ENCODE results near the gene SEC24B.
A peak's percentile ranks its signal among the peaks of the same experiment; 100 is the strongest.
"Not testable (repeated sequence)": the region's sequence is repeated elsewhere in the genome, so short reads cannot be mapped to it uniquely, and the experiment has no call there.

The SEC24B gene

DNA sequence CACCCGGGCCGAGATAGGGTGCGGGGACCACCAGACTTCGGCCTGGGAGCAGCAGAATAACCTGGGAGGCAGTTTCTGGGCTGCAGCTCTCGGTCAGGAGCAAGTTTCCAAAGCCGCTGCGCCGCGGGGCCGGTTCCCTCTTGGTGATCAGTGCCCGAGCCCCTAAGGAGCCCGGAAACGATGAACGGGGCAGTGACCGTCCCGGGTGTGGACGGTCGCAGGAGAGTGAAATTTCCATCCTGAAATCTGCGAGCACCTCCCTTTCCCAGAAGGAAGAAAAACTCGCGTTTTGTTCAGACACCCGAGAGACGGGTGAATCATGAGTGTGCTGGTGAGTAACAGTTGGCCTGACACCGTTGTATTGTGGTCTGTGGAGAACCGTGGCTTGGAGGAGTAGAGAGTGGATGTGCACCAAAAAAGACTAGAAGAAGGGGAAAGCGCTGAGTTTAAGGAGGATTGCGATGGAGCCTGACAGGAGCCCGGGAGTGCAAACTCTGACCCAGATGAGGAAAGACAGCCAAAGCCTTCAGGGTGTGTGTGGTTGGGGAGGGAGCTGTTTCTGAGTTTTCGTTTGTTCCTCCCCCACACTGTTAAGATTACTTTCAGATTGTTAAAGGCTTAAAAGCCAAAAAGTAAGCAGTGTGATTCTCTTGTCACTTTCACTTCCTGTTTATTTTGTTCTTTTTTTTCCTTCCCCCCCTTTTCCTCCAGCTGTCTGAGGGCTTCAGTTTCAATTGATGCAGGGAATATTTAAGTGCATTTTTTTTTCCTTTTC is 127.3 kb downstream of the SEC24B start:
- H3K9me3 ChIP-seq (ENCODE audit: insufficient read depth, low read depth, low read length): no peaks in the 10 kb centered on the region
- peak overlapping the region; percentile 79 for H3K4me3 ChIP-seq (ENCODE audit: low read length)
- H3K27ac ChIP-seq (ENCODE audit: low read length): no peak overlapping the region
- peaks cover 3% of the 10 kb centered on the region; the same call in 1 of the 2 replicates for H3K4me1 ChIP-seq (ENCODE audit: insufficient read depth, low read length)
- H3K27me3 ChIP-seq (ENCODE audit: insufficient read depth, low read length): peaks cover 25% of the 10 kb centered on the region
- H3K36me3 ChIP-seq (ENCODE audit: insufficient read depth, low read depth, low read length): no peaks in the 10 kb centered on the region
- H3K9ac ChIP-seq (ENCODE audit: low read depth, low read length): peak overlapping the region; percentile 87; the same call in 1 of the 2 replicates

- H3K9ac ChIP-seq (ENCODE audit: low read depth, low read length): no peak overlapping the region
- H3K4me1 ChIP-seq (ENCODE audit: insufficient read depth, low read length): peaks cover 3% of the 10 kb centered on the region; the same call in 1 of the 2 replicates
- no peaks in the 10 kb centered on the region for H3K9me3 ChIP-seq (ENCODE audit: insufficient read depth, low read depth, low read length)
- H3K27me3 ChIP-seq (ENCODE audit: insufficient read depth, low read length): peaks cover 25% of the 10 kb centered on the region
- no peaks in the 10 kb centered on the region for H3K36me3 ChIP-seq (ENCODE audit: insufficient read depth, low read depth, low read length)
- no peak overlapping the region for H3K4me3 ChIP-seq (ENCODE audit: low read length)
- H3K27ac ChIP-seq (ENCODE audit: low read length): no peak overlapping the region
Measured at GRCh38 chr4:109562457-109563239, 129.0 kb downstream of the SEC24B start.

DNA sequence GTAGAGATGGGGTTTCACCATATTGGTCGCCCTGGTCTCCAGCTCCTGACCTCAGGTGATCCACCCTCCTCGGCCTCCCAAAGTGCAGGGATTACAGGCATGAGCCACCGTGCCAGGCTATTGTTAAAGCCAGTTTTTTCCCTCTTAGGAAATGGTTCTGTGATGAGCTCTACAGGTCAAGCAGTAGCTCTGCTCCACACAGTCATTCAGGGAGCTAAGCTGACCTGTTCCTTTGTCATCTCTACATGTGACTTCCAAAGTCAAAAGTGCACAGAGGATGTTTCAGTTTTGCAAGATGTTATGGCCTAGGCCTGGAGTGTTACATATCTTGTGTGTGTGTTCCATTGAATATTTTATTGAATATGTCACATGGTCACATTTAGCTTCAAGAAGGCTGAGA is 137.9 kb downstream of the SEC24B start:
- no peaks in the 10 kb centered on the region for H3K36me3 ChIP-seq (ENCODE audit: insufficient read depth, low read depth, low read length)
- H3K27me3 ChIP-seq (ENCODE audit: insufficient read depth, low read length): no peaks in the 10 kb centered on the region
- H3K9me3 ChIP-seq (ENCODE audit: insufficient read depth, low read depth, low read length): no peaks in the 10 kb centered on the region
- H3K4me1 ChIP-seq (ENCODE audit: insufficient read depth, low read length): no peaks in the 10 kb centered on the region
- no peak overlapping the region for H3K9ac ChIP-seq (ENCODE audit: low read depth, low read length)
- H3K4me3 ChIP-seq (ENCODE audit: low read length): no peak overlapping the region
- H3K27ac ChIP-seq (ENCODE audit: low read length): no peak overlapping the region

- no peaks in the 10 kb centered on the region for H3K9me3 ChIP-seq (ENCODE audit: insufficient read depth, low read depth, low read length)
- no peak overlapping the region for H3K9ac ChIP-seq (ENCODE audit: low read depth, low read length)
- no peaks in the 10 kb centered on the region for H3K27me3 ChIP-seq (ENCODE audit: insufficient read depth, low read length)
- no peaks in the 10 kb centered on the region for H3K4me1 ChIP-seq (ENCODE audit: insufficient read depth, low read length)
- no peak overlapping the region for H3K27ac ChIP-seq (ENCODE audit: low read length)
- no peak overlapping the region for H3K4me3 ChIP-seq (ENCODE audit: low read length)
- H3K36me3 ChIP-seq (ENCODE audit: insufficient read depth, low read depth, low read length): no peaks in the 10 kb centered on the region
Measured at GRCh38 chr4:109572154-109572553, 138.5 kb downstream of the SEC24B start.

GRCh38 chr4:109574443-109574850 is 140.8 kb downstream of the SEC24B start:
- Histone ChIP-seq H3K9ac (ENCODE audit: low read depth, low read length) (no peak overlapping the region), H3K4me3 (ENCODE audit: low read length) (no peak overlapping the region), H3K27me3 (ENCODE audit: insufficient read depth, low read length) (no peaks in the 10 kb centered on the region), H3K9me3 (ENCODE audit: insufficient read depth, low read depth, low read length) (no peaks in the 10 kb centered on the region), H3K36me3 (ENCODE audit: insufficient read depth, low read depth, low read length) (no peaks in the 10 kb centered on the region), H3K4me1 (ENCODE audit: insufficient read depth, low read length) (no peaks in the 10 kb centered on the region), H3K27ac (ENCODE audit: low read length) (no peak overlapping the region)

- no peak overlapping the region for H3K4me3 ChIP-seq (ENCODE audit: low read length)
- H3K27ac ChIP-seq (ENCODE audit: low read length): no peak overlapping the region
- no peaks in the 10 kb centered on the region for H3K27me3 ChIP-seq (ENCODE audit: insufficient read depth, low read length)
- H3K36me3 ChIP-seq (ENCODE audit: insufficient read depth, low read depth, low read length): no peaks in the 10 kb centered on the region
- no peak overlapping the region for H3K9ac ChIP-seq (ENCODE audit: low read depth, low read length)
- no peaks in the 10 kb centered on the region for H3K9me3 ChIP-seq (ENCODE audit: insufficient read depth, low read depth, low read length)
- no peaks in the 10 kb centered on the region for H3K4me1 ChIP-seq (ENCODE audit: insufficient read depth, low read length)
Measured at GRCh38 chr4:109574931-109575804, 141.6 kb downstream of the SEC24B start.

DNA sequence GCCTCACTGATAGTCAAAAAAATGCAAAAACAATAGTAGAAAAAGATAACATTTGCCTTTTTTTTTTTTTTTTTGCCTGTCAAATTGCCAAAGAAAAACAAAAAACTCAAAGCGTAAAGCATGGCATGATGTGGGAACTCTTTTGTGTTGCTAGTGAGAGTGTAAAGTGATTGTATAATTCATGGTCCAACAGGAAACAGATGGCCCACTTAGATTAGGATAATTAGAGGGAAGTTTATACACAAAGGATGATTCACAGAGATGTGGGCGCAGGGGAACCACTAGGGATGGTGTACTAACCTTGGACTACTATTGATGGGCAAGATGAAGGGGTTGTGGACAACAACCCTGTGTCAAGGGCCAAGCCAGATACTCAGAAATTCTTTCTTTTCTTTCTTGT is 142.8 kb downstream of the SEC24B start:
- H3K27ac ChIP-seq (ENCODE audit: low read length): no peak overlapping the region

GRCh38 chr4:109578846-109579245 is 145.2 kb downstream of the SEC24B start:
- Histone ChIP-seq H3K4me1 (ENCODE audit: insufficient read depth, low read length) (no peaks in the 10 kb centered on the region), H3K4me3 (ENCODE audit: low read length) (no peak overlapping the region), H3K27me3 (ENCODE audit: insufficient read depth, low read length) (no peaks in the 10 kb centered on the region), H3K9me3 (ENCODE audit: insufficient read depth, low read depth, low read length) (no peaks in the 10 kb centered on the region), H3K27ac (ENCODE audit: low read length) (no peak overlapping the region), H3K9ac (ENCODE audit: low read depth, low read length) (no peak overlapping the region), H3K36me3 (ENCODE audit: insufficient read depth, low read depth, low read length) (no peaks in the 10 kb centered on the region)

More for the DNA sequence above, 142.8 kb downstream of the SEC24B start:
- H3K4me1 ChIP-seq (ENCODE audit: insufficient read depth, low read length): no peaks in the 10 kb centered on the region
- H3K36me3 ChIP-seq (ENCODE audit: insufficient read depth, low read depth, low read length): no peaks in the 10 kb centered on the region
- no peak overlapping the region for H3K4me3 ChIP-seq (ENCODE audit: low read length)
- H3K27me3 ChIP-seq (ENCODE audit: insufficient read depth, low read length): no peaks in the 10 kb centered on the region
- H3K9ac ChIP-seq (ENCODE audit: low read depth, low read length): no peak overlapping the region
- no peaks in the 10 kb centered on the region for H3K9me3 ChIP-seq (ENCODE audit: insufficient read depth, low read depth, low read length)

DNA sequence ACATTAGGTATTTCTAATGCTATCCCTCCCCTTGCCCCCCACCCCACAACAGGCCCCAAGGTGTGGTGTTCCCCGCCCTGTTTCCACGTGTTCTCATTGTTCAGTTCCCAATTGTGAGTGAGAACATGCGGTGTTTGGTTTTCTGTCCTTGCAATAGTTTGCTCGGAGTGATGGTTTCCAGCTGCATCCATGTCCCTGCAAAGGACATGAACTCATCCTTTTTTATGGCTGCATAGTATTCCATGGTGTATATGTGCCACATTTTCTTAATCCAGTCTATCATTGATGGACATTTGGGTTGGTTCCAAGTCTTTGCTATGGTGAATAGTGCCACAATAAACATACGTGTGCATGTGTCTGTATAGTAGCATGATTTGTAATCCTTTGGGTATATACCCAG is 146.4 kb downstream of the SEC24B start:
- not testable (repeated sequence) for H3K27me3 ChIP-seq (ENCODE audit: insufficient read depth, low read length); H3K9me3 ChIP-seq (ENCODE audit: insufficient read depth, low read depth, low read length); H3K4me3 ChIP-seq (ENCODE audit: low read length); H3K4me1 ChIP-seq (ENCODE audit: insufficient read depth, low read length); H3K9ac ChIP-seq (ENCODE audit: low read depth, low read length); H3K36me3 ChIP-seq (ENCODE audit: insufficient read depth, low read depth, low read length); H3K27ac ChIP-seq (ENCODE audit: low read length)

DNA sequence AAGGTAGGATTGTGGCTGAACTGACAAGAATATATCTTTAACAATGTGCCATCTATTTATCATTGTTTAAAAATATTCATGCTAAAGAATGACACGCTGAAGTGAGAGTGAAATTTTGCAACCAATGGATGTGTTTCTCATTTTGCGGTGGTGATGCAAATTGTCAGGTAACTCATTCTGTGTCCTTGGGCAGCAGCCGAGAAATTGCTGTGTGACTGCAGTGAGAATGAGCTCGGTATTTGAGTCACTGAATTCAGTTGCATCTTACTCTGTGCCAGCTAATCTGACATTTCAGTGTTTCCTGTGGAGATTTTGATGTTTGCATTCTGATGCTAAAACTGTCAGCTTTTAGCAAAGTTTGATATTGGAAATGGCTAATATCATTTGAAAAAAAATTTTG is 154.6 kb downstream of the SEC24B start:
- no peak overlapping the region for H3K4me3 ChIP-seq (ENCODE audit: low read length)
- peaks cover 8% of the 10 kb centered on the region; the same call in 1 of the 2 replicates for H3K9me3 ChIP-seq (ENCODE audit: insufficient read depth, low read depth, low read length)
- no peak overlapping the region for H3K9ac ChIP-seq (ENCODE audit: low read depth, low read length)
- no peaks in the 10 kb centered on the region for H3K27me3 ChIP-seq (ENCODE audit: insufficient read depth, low read length)
- no peak overlapping the region for H3K27ac ChIP-seq (ENCODE audit: low read length)
- H3K4me1 ChIP-seq (ENCODE audit: insufficient read depth, low read length): peaks cover 3% of the 10 kb centered on the region; the same call in 1 of the 2 replicates
- no peaks in the 10 kb centered on the region for H3K36me3 ChIP-seq (ENCODE audit: insufficient read depth, low read depth, low read length)

DNA sequence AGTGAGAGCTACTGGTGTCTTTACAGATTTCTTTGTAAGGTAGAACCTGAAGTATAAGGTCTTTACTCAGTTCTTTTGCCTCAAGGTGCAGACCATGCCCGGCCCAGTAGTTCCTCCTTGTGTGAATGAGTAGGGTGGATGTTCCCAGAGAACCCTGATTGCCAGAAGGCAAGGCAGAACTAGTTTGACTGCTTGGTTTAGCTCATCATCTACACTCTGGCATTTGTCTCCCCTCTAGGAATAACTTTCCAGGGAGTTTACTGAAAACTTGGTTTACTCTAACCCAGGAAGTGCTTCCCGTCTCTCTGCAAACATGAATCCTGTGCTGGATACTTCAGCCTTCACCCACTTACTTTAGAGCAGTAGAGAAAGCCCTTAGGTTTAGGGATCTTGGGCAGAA is 155.5 kb downstream of the SEC24B start:
- H3K4me3 ChIP-seq (ENCODE audit: low read length): no peak overlapping the region
- peaks cover 3% of the 10 kb centered on the region; the same call in 1 of the 2 replicates for H3K4me1 ChIP-seq (ENCODE audit: insufficient read depth, low read length)
- H3K27ac ChIP-seq (ENCODE audit: low read length): no peak overlapping the region
- H3K9ac ChIP-seq (ENCODE audit: low read depth, low read length): no peak overlapping the region
- H3K9me3 ChIP-seq (ENCODE audit: insufficient read depth, low read depth, low read length): peaks cover 8% of the 10 kb centered on the region; the same call in 1 of the 2 replicates
- H3K27me3 ChIP-seq (ENCODE audit: insufficient read depth, low read length): no peaks in the 10 kb centered on the region
- H3K36me3 ChIP-seq (ENCODE audit: insufficient read depth, low read depth, low read length): no peaks in the 10 kb centered on the region
